SK-N-MC (cell line): ENCODE data around the gene RRP12.

ENCODE experiments used
- EZH2 ChIP-seq: fragments of 200-600 bp; sonication (generic); IDR thresholded peaks from one replicate; pipeline ENCODE4 v1.6.1; 2017; ENCODE audit warnings: antibody characterized with exemption
- FOXP2 ChIP-seq: optimal IDR thresholded peaks from 2 replicates; pipeline ENCODE3; 2011; ENCODE audit warnings: mild to moderate bottlenecking, moderate library complexity; ENCODE audit not compliant: insufficient read depth; ENCODE audit errors: extremely low read length, control extremely low read depth
- POLR2AphosphoS5 ChIP-seq: IDR thresholded peaks from 2 replicates; pipeline ENCODE4 v1.6.1; 2012; ENCODE audit warnings: mild to moderate bottlenecking, low read depth, low read length, borderline replicate concordance

DNA sequence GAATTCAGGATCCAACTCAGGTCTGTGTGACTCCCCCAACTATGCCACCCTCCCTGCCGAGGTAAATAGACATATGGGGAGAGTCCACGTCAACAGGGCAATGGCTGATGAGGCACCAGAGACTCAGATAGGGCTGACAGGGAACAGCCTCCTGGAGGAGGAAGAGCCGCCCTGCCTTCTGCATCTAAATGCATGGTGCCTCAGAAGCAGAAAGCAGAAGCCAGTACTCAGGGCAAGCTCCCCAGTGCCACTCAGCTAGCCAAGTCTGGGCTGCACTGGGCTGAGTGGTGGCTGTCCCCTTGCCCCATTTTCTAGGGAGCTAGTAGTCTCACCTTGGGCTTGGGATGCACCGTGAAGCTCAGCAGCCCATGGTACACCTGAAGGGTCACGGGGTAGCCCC is 11.0 kb downstream of the RRP12 start:
- no peak for TF ChIP-seq POLR2AphosphoS5
- no peak for TF ChIP-seq EZH2
- TF ChIP-seq FOXP2 = no peak
